Endothelial cell of umbilical vein (primary cell): Measurements from ENCODE around the gene LCN6. TPM values are rescaled to one million over a fixed set of nuclear protein-coding genes. Genes with fewer than 3 reads are reported as not detected.
"Not testable (repeated sequence)": the region's sequence is repeated elsewhere in the genome, so short reads cannot be mapped to it uniquely, and the experiment has no call there.

Experiments
- BruUV-seq: library from RNA; stranded (reverse); fragments of 400-500 nt; replicated peaks from 2 replicates; lab custom pipeline; 2021; lab: Mats Ljungman, UMichigan
- CTCF ChIA-PET: fragments of 300-600, 350-600 bp; sonication (Branson Sonifier 250); formaldehyde crosslinking; loops from one replicate; lab custom pipeline; 2021; ENCODE audit warnings: antibody characterized with exemption, inconsistent platforms; lab: Charles Lee
- POLR2A ChIA-PET: fragments of 300-600, 350-600 bp; sonication (Branson Sonifier 250); formaldehyde crosslinking; loops from one replicate; lab custom pipeline; 2021; ENCODE audit warnings: antibody characterized with exemption, inconsistent platforms; lab: Charles Lee
- DNase-seq: peaks from one replicate; pipeline ENCODE4 v3.0.0-alpha.2; 2011; ENCODE audit warnings: low read depth, low spot score
- FAIRE-seq: peaks from 2 replicates; lab custom pipeline; 2011; peaks lifted over from hg19 to GRCh38; lab: Jason Lieb, UNC
- H2AFZ ChIP-seq: 2 replicates; pipeline ENCODE4 v1.6.0; 2012; ENCODE audit warnings: low read depth, low read length, control low read depth, inconsistent platforms
- H3K27ac ChIP-seq: 2 replicates; pipeline ENCODE4 v1.5.1; 2011; ENCODE audit warnings: low read depth, mild to moderate bottlenecking, control low read depth, low read length, moderate library complexity; ENCODE audit not compliant: insufficient read depth
- H3K27me3 ChIP-seq, 2 experiments: 2 replicates each; pipeline versions ENCODE4 v1.6.0 to v1.6.1; 2011; ENCODE audit warnings: low read length in 2 of 2, mixed read lengths in 1 of 2; ENCODE audit not compliant: control insufficient read depth in 2 of 2, insufficient read depth in 2 of 2
- H3K36me3 ChIP-seq, 2 experiments: 2 replicates in 1 of 2; 3 replicates in 1 of 2; pipeline ENCODE4 v1.5.1; 2011; ENCODE audit warnings: low read length in 2 of 2, mild to moderate bottlenecking in 1 of 2, moderate library complexity in 1 of 2; ENCODE audit not compliant: control insufficient read depth in 2 of 2, insufficient read depth in 2 of 2; ENCODE audit errors: extremely low read depth in 1 of 2
- H3K4me1 ChIP-seq: 3 replicates; pipeline ENCODE4 v1.5.1; 2011; ENCODE audit warnings: mild to moderate bottlenecking, low read length; ENCODE audit not compliant: control insufficient read depth, insufficient read depth; ENCODE audit errors: extremely low read depth
- H3K4me2 ChIP-seq: 2 replicates; pipeline ENCODE4 v1.6.1; 2011; ENCODE audit warnings: low read length, control low read depth, mixed read lengths; ENCODE audit not compliant: insufficient read depth
- H3K4me3 ChIP-seq, 3 experiments: fragments of 200-600 bp in 1 of 3; sonication (generic), shearing (Covaris generic) in 1 of 3; replicated peaks in 1 of 3; 2 replicates each; pipeline ENCODE4 v1.5.1; 2011 to 2016; ENCODE audit warnings: control low read depth in 3 of 3, low read length in 3 of 3, mild to moderate bottlenecking in 2 of 3, inconsistent platforms in 1 of 3, low read depth in 1 of 3, moderate library complexity in 1 of 3; ENCODE audit not compliant: insufficient read depth in 1 of 3
- H3K79me2 ChIP-seq: 2 replicates; pipeline ENCODE4 v1.6.0; 2012; ENCODE audit warnings: low read length, inconsistent platforms; ENCODE audit not compliant: control insufficient read depth, insufficient read depth
- H3K9ac ChIP-seq: replicated peaks from 2 replicates; pipeline ENCODE3; 2011; ENCODE audit warnings: low read length, control low read depth; ENCODE audit not compliant: insufficient read depth; ENCODE audit errors: extremely low read depth
- H3K9me1 ChIP-seq: replicated peaks from 3 replicates; pipeline ENCODE4 v1.6.0; 2011; ENCODE audit warnings: mild to moderate bottlenecking, low read length; ENCODE audit not compliant: control insufficient read depth, insufficient read depth; ENCODE audit errors: extremely low read depth
- H3K9me3 ChIP-seq: replicated peaks from 2 replicates; pipeline ENCODE4 v1.5.1; 2012; ENCODE audit warnings: low read length, inconsistent platforms; ENCODE audit not compliant: control insufficient read depth, insufficient read depth
- H4K20me1 ChIP-seq: replicated peaks from 2 replicates; pipeline ENCODE3; 2011; ENCODE audit warnings: mild to moderate bottlenecking, low read length; ENCODE audit not compliant: control insufficient read depth, insufficient read depth; ENCODE audit errors: extremely low read depth
- EZH2 ChIP-seq: IDR thresholded peaks from 2 replicates; pipeline ENCODE4 v1.6.1; 2012; ENCODE audit warnings: borderline replicate concordance, low read depth, mild to moderate bottlenecking, moderate library complexity, low read length, inconsistent platforms; ENCODE audit not compliant: severe bottlenecking
- FOS ChIP-seq: IDR thresholded peaks from 2 replicates; pipeline ENCODE4 v1.6.1; 2011; ENCODE audit warnings: mild to moderate bottlenecking, low read length, moderate library complexity, borderline replicate concordance; ENCODE audit not compliant: insufficient read depth
- GATA2 ChIP-seq: IDR thresholded peaks from 2 replicates; pipeline ENCODE4 v1.7.0; 2011; ENCODE audit warnings: low read depth, mild to moderate bottlenecking, moderate library complexity, mixed read lengths, low read length; ENCODE audit not compliant: insufficient read length, insufficient read depth
- JUN ChIP-seq: IDR thresholded peaks from 2 replicates; pipeline ENCODE4 v1.6.1; 2011; ENCODE audit warnings: borderline replicate concordance, low read depth; ENCODE audit not compliant: insufficient read length, insufficient read depth
- MAX ChIP-seq: IDR thresholded peaks from 2 replicates; pipeline ENCODE4 v1.6.1; 2011; ENCODE audit not compliant: insufficient read depth, insufficient read length
- MYC ChIP-seq: IDR thresholded peaks from one replicate; pipeline ENCODE4 v1.6.1; 2011; ENCODE audit warnings: mild to moderate bottlenecking, low read depth, low read length
- POLR2A ChIP-seq: IDR thresholded peaks from 2 replicates; pipeline ENCODE4 v1.6.1; 2012; ENCODE audit warnings: low read depth, mild to moderate bottlenecking, control low read depth, low read length
- POLR2AphosphoS5 ChIP-seq: IDR thresholded peaks from 2 replicates; pipeline ENCODE4 v1.6.1; 2012; ENCODE audit warnings: low read depth, mild to moderate bottlenecking, control low read depth, low read length, moderate library complexity; ENCODE audit not compliant: insufficient read depth
- dilution Hi-C: fragments of 300-500 bp; cut with MboI; formaldehyde crosslinking; loops from one replicate; pipeline ENCODE4 v1.15.0; 2019; ENCODE audit warnings: low sequenced_read_pairs; ENCODE audit not compliant: extremely low pct_ligation_motif_present
- intact Hi-C: fragments of 100-400 bp; cut with micrococcal nuclease; formaldehyde crosslinking; loops from one replicate; pipeline ENCODE4 v1.10.0; 2022
- polyA plus RNA-seq, 4 experiments: library from polyadenylated mRNA; depleted of rRNA in 3 of 4; stranded (reverse) in 3 of 4; unstranded in 1 of 4; fragments of >200 nt; gene quantifications; 2 replicates each; pipeline versions ENCODE4 v1.2.1 to v1.2.3, GENCODE V29; 2011 to 2012; ENCODE audit warnings: missing spikeins in 1 of 4
- total RNA-seq: library from RNA; stranded (reverse); gene quantifications from 2 replicates; pipeline ENCODE4 v1.2.3, GENCODE V29; 2021
- TF ChIP-seq, protein P1 (sequence below), 2 donors: IDR thresholded peaks; 1 replicate in 1 of 2; 2 replicates in 1 of 2; pipeline ENCODE4 v1.5.1; 2011; ENCODE audit warnings: low read length in 2 of 2, mild to moderate bottlenecking in 2 of 2, moderate library complexity in 2 of 2, control low read depth in 1 of 2, inconsistent platforms in 1 of 2, low read depth in 1 of 2; ENCODE audit not compliant: insufficient read depth in 1 of 2; ENCODE audit errors: extremely low read depth in 1 of 2

LCN6 gene
- total and polyA plus RNA-seq, 2 donors (not counting 3 experiments of a cell fraction or from before 2014, with no cell fraction given) = 0.17 TPM; not detected in 1

DNA sequence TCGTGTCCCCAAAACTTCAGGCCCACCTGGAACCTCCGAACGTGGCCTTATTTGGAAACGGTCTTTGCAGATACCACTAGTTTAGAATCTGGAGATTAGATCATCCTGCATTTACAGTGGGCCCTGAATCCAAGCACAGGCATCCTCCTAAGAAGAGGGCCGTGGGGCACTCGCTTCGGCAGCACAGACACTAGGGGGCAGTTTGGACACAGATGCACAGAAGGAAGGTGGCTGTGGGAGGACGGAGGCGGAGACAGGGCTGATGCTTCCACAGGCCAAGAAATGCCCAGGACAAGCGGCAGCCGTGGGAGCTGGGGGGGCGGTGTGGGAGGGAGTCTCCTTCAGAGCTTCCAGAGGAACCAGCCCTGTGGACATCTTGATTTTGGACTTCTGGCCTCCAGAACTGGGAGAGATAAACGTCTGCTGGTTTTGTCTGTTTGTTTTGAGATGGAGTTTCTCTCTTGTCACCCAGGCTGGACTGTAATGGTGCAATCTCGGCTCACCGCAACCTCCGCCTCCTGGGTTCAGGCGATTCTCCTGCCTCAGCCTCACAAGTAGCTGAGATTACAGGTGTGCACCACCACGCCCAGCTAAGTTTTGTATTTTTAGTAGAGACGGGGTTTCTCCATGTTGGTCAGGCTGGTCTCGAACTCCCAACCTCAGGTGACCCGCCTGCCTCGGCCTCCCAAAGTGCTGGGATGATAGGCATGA lies 12.7 kb upstream of the LCN6 start:
- CTCF ChIA-PET = interaction anchor here (0.6 to 2.1 kb wide), 5 partner anchors 11 to 268 kb away, joined by 3 to 7 read pairs (median 3); no protein-coding TSS in a partner anchor
- FAIRE-seq (peak; percentile 85), DNase-seq (peak; percentile 57)
- H3K36me3 ChIP-seq, H3K4me2 ChIP-seq, BruUV-seq, H3K9me3 ChIP-seq, intact Hi-C loops, H3K27ac ChIP-seq, H3K27me3 ChIP-seq, H3K9ac ChIP-seq, H3K9me1 ChIP-seq, H4K20me1 ChIP-seq, H2AFZ ChIP-seq, H3K79me2 ChIP-seq, H3K4me1 ChIP-seq, H3K4me3 ChIP-seq, dilution Hi-C loops, POLR2A ChIA-PET: not testable (repeated sequence)
- TF ChIP-seq, protein P1, sequence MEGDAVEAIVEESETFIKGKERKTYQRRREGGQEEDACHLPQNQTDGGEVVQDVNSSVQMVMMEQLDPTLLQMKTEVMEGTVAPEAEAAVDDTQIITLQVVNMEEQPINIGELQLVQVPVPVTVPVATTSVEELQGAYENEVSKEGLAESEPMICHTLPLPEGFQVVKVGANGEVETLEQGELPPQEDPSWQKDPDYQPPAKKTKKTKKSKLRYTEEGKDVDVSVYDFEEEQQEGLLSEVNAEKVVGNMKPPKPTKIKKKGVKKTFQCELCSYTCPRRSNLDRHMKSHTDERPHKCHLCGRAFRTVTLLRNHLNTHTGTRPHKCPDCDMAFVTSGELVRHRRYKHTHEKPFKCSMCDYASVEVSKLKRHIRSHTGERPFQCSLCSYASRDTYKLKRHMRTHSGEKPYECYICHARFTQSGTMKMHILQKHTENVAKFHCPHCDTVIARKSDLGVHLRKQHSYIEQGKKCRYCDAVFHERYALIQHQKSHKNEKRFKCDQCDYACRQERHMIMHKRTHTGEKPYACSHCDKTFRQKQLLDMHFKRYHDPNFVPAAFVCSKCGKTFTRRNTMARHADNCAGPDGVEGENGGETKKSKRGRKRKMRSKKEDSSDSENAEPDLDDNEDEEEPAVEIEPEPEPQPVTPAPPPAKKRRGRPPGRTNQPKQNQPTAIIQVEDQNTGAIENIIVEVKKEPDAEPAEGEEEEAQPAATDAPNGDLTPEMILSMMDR (IDR thresholded peaks at IDR 0.05; ENCODE audit: extremely low read depth in 1 of 2, insufficient read depth in 1 of 2, low read depth in 1 of 2, low read length in 2 of 2) = peak; percentile 59 to 81

GRCh38 chr9:136760424-136760823 lies 12.1 kb upstream of the LCN6 start:
- TF ChIP-seq GATA2 = no peak
- TF ChIP-seq, protein P1 (IDR thresholded peaks at IDR 0.05; ENCODE audit: extremely low read depth in 1 of 2, insufficient read depth in 1 of 2, low read depth in 1 of 2, low read length in 2 of 2) = no peak
- TF ChIP-seq JUN = no peak
- TF ChIP-seq POLR2A = no peak
- TF ChIP-seq FOS = no peak
- no peak for TF ChIP-seq MAX
- TF ChIP-seq MYC = no peak
- TF ChIP-seq POLR2AphosphoS5 = no peak
- TF ChIP-seq EZH2 = no peak
- ChIA-PET CTCF (interaction anchor here (0.9 to 2.1 kb wide), 4 partner anchors 10 to 269 kb away, joined by 3 to 7 read pairs (median 4); partner anchors contain the start of genes LCN10 and TMEM141), POLR2A (no interaction called here)
- Histone ChIP-seq H3K79me2 (no peaks in the 10 kb centered on the region), H2AFZ (no peak overlapping the region), H3K27ac (no peak overlapping the region), H3K36me3 (no peaks in the 10 kb centered on the region), H3K4me3 (no peak overlapping the region), H4K20me1 (no peaks in the 10 kb centered on the region), H3K9ac (no peak overlapping the region), H3K4me2 (no peak overlapping the region), H3K9me1 (no peaks in the 10 kb centered on the region), H3K27me3 (no peaks in the 10 kb centered on the region), H3K4me1 (no peaks in the 10 kb centered on the region), H3K9me3 (no peaks in the 10 kb centered on the region)
- intact Hi-C loops = no loop called here
- BruUV-seq = no TSS peak
- dilution Hi-C loops = no loop called here
- DNase-seq (no peak), FAIRE-seq (no peak)
